ENCODE measurements around the gene ADAMTS2.

- no peak for TF ChIP-seq CTCF (IDR thresholded peaks at IDR 0.05; ENCODE audit: insufficient read depth, low read length, poor library complexity, severe bottlenecking)
- no peak for TF ChIP-seq EZH2phosphoT487 (conservative IDR thresholded peaks at IDR 0.05; ENCODE audit: low read length)
Observed at GRCh38 chr5:179313849-179314521, 31.3 kb downstream of the ADAMTS2 start.
